GM23338 (cell line): ENCODE data around the gene UIMC1. TPM values are rescaled to one million over a fixed set of nuclear protein-coding genes. Genes with fewer than 3 reads are reported as not detected.
A peak's percentile ranks its signal among the peaks of the same experiment; 100 is the strongest.

Experiments
- ATAC-seq: fragments of 200-7000 bp; cut with Tn5 transposase; 3 replicates; pipeline ENCODE4 v1.9.1; 2020
- DNase-seq: peaks from one replicate; pipeline ENCODE4 v3.0.0-alpha.2; 2015; ENCODE audit warnings: low spot score
- H2AFZ ChIP-seq: fragments of 200-600 bp; sonication (generic); 2 replicates; pipeline ENCODE4 v1.8.0; 2016; ENCODE audit warnings: antibody characterized with exemption, mild to moderate bottlenecking, moderate library complexity
- H3F3A ChIP-seq: fragments of 200-600 bp; sonication (generic); replicated peaks from 2 replicates; pipeline ENCODE4 v1.8.0; 2017; ENCODE audit warnings: antibody characterized with exemption, mixed run types, low read depth
- H3K27ac ChIP-seq: fragments of 200-600 bp; sonication (generic); 2 replicates; pipeline ENCODE4 v1.6.1; 2016; ENCODE audit warnings: low read depth
- H3K27me3 ChIP-seq: fragments of 200-600 bp; sonication (generic); 2 replicates; pipeline ENCODE4 v1.8.0; 2016; ENCODE audit warnings: mild to moderate bottlenecking, mixed run types, moderate library complexity; ENCODE audit not compliant: insufficient read depth
- H3K36me3 ChIP-seq: fragments of 200-600 bp; sonication (generic); 2 replicates; pipeline ENCODE4 v1.8.0; 2016; ENCODE audit warnings: mild to moderate bottlenecking; ENCODE audit not compliant: insufficient read depth
- H3K4me1 ChIP-seq: fragments of 200-600 bp; sonication (generic); 2 replicates; pipeline ENCODE4 v1.8.0; 2016; ENCODE audit warnings: mild to moderate bottlenecking, moderate library complexity; ENCODE audit not compliant: insufficient read depth
- H3K4me2 ChIP-seq: fragments of 200-600 bp; sonication (generic); 2 replicates; pipeline ENCODE4 v1.7.1; 2017; ENCODE audit warnings: mixed run types
- H3K4me3 ChIP-seq: fragments of 200-600 bp; sonication (generic); 2 replicates; pipeline ENCODE4 v1.6.1; 2016; ENCODE audit warnings: mixed run types
- H3K79me2 ChIP-seq: fragments of 200-600 bp; sonication (generic); replicated peaks from 2 replicates; pipeline ENCODE4 v1.8.0; 2017; ENCODE audit warnings: mild to moderate bottlenecking; ENCODE audit not compliant: insufficient read depth
- H3K9me2 ChIP-seq: fragments of 200-600 bp; sonication (generic); 2 replicates; pipeline ENCODE4 v1.8.0; 2017; ENCODE audit not compliant: insufficient read depth
- H4K20me1 ChIP-seq: fragments of 200-600 bp; sonication (generic); replicated peaks from 2 replicates; pipeline ENCODE4 v1.8.0; 2017; ENCODE audit warnings: mild to moderate bottlenecking; ENCODE audit not compliant: insufficient read depth
- H3K27ac Mint-ChIP-seq: 2 replicates; pipeline ENCODE4 v1.8.0; 2020; ENCODE audit warnings: inconsistent platforms, mild to moderate bottlenecking, moderate library complexity, mixed read lengths
- H3K27me3 Mint-ChIP-seq: 3 replicates; pipeline ENCODE4 v1.8.0; 2022; ENCODE audit warnings: low read depth, mild to moderate bottlenecking, moderate library complexity, mixed read lengths, inconsistent platforms; ENCODE audit not compliant: insufficient read depth, poor library complexity
- H3K36me3 Mint-ChIP-seq: 3 replicates; pipeline ENCODE4 v1.8.0; 2021; ENCODE audit warnings: low read depth, mild to moderate bottlenecking, inconsistent platforms, moderate library complexity, mixed read lengths
- H3K4me1 Mint-ChIP-seq: 3 replicates; pipeline ENCODE4 v1.8.0; 2020; ENCODE audit warnings: mild to moderate bottlenecking, inconsistent platforms, mixed read lengths
- H3K4me3 Mint-ChIP-seq: 3 replicates; pipeline ENCODE4 v1.8.0; 2021; ENCODE audit warnings: moderate library complexity, mild to moderate bottlenecking, inconsistent platforms, mixed read lengths
- H3K9me3 Mint-ChIP-seq: 3 replicates; pipeline ENCODE4 v1.8.0; 2020; ENCODE audit warnings: moderate library complexity, mild to moderate bottlenecking, inconsistent platforms, mixed read lengths
- CREB1 ChIP-seq: fragments of 250-450 bp; sonication (Bioruptor Pico); IDR thresholded peaks from 2 replicates; pipeline ENCODE4 v1.5.0; 2020; ENCODE audit warnings: low read depth, mild to moderate bottlenecking, moderate library complexity
- EZH2 ChIP-seq: fragments of 200-600 bp; sonication (generic); IDR thresholded peaks from one replicate; pipeline ENCODE4 v1.8.0; 2017; ENCODE audit warnings: antibody characterized with exemption, mild to moderate bottlenecking, low read depth; ENCODE audit not compliant: unreplicated experiment
- EZH2phosphoT487 ChIP-seq: fragments of 200-600 bp; sonication (generic); IDR thresholded peaks from one replicate; pipeline ENCODE4 v1.8.1; 2018; ENCODE audit warnings: antibody characterized with exemption; ENCODE audit not compliant: unreplicated experiment
- JUNB ChIP-seq: IDR thresholded peaks from one replicate; pipeline ENCODE4 v1.6.1; 2016; ENCODE audit warnings: antibody characterized with exemption; ENCODE audit not compliant: unreplicated experiment
- NANOG ChIP-seq: IDR thresholded peaks from 2 replicates; pipeline ENCODE4 v1.6.1; 2016; ENCODE audit warnings: antibody characterized with exemption, borderline replicate concordance
- POLR2AphosphoS5 ChIP-seq: IDR thresholded peaks from 2 replicates; pipeline ENCODE4 v1.6.1; 2016; ENCODE audit warnings: antibody characterized with exemption, low read depth
- STAT1 ChIP-seq: IDR thresholded peaks from one replicate; pipeline ENCODE4 v1.6.1; 2016; ENCODE audit warnings: antibody characterized with exemption; ENCODE audit not compliant: unreplicated experiment
- ZNF114 ChIP-seq: fragments of 250-450 bp; sonication (Bioruptor Pico); IDR thresholded peaks from 2 replicates; pipeline ENCODE4 v1.5.0; 2020; ENCODE audit warnings: mild to moderate bottlenecking, moderate library complexity
- ZNF331 ChIP-seq: fragments of 250-450 bp; sonication (Bioruptor Pico); IDR thresholded peaks from 2 replicates; pipeline ENCODE4 v1.5.0; 2020; ENCODE audit warnings: low read depth, mild to moderate bottlenecking, moderate library complexity
- polyA plus RNA-seq: library from polyadenylated mRNA; unstranded; fragments of >200 nt; fragmentation: Nextera tagmentation; extraction: Ambion mirVana; gene quantifications from 2 replicates; pipeline ENCODE4 v1.2.1, GENCODE V29; 2016
- total RNA-seq: library from RNA; depleted of rRNA; stranded (reverse); fragments of >200 nt; shearing (Covaris generic); gene quantifications from 2 replicates; pipeline ENCODE4 v1.2.3, GENCODE V29; 2014
- TF ChIP-seq, protein P1 (sequence below), 2 experiments: fragments of 200-600 bp in 1 of 2; sonication (generic) in 1 of 2; conservative IDR thresholded peaks; 2 replicates each; pipeline versions ENCODE4 v1.5.1 to v1.6.1; 2016 to 2017; ENCODE audit warnings: antibody characterized with exemption in 2 of 2, low read depth in 2 of 2, mild to moderate bottlenecking in 2 of 2, moderate library complexity in 1 of 2
- TF ChIP-seq, protein P2 (sequence below): IDR thresholded peaks from 2 replicates; pipeline ENCODE4 v1.6.1; 2016; ENCODE audit warnings: antibody characterized with exemption
- TF ChIP-seq, protein P3 (sequence below): fragments of 250-450 bp; sonication (Bioruptor Pico); IDR thresholded peaks from 2 replicates; pipeline ENCODE4 v1.5.0; 2020; ENCODE audit warnings: mild to moderate bottlenecking, moderate library complexity

The UIMC1 gene
- total and polyA plus RNA-seq, 2 experiments from 2014 or later, result 36.4 to 40.1 TPM

DNA sequence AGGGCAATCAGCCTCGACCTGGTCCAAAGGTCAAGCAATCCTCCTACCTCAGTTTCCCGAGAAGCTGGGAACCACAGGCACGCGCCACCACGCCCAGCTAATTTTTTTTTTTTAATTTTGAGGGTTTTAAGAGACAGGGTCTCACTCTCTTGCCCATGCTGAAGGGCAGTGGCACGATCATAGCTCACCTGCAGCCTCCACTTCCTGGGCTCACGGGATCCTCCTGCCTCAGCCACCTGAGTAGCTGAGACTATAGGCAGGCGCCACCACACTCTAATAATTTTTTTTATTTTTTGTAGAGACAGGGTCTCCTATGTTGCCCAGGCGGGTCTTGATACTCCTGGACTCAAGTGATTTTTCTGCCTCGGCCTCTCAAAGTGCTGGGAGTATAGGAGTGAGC lies 1.6 kb downstream of the UIMC1 start:
- Histone ChIP-seq H3K9me2 (no peaks in the 10 kb centered on the region), H3K27me3 (no peaks in the 10 kb centered on the region), H3K4me3 (peak overlapping the region; percentile 96), H3K27ac (no peak overlapping the region), H3F3A (peaks cover 3% of the 10 kb centered on the region; the same call in 1 of the 2 replicates), H3K4me2 (peak overlapping the region; percentile 88), H4K20me1 (peaks cover 44% of the 10 kb centered on the region), H3K79me2 (peaks cover 60% of the 10 kb centered on the region), H3K4me1 (peaks cover 15% of the 10 kb centered on the region; the same call in 1 of the 2 replicates), H2AFZ (no peak overlapping the region), H3K36me3 (no peaks in the 10 kb centered on the region; the same call in 1 of the 2 replicates)
- TF ChIP-seq POLR2AphosphoS5 (no peak), EZH2phosphoT487 (no peak), ZNF331 (CRISPR knock-in tag) (no peak), JUNB (no peak), ZNF114 (no peak), NANOG (no peak), EZH2 (no peak), STAT1 (no peak), CREB1 (CRISPR knock-in tag) (no peak)
- TF ChIP-seq, protein P1, sequence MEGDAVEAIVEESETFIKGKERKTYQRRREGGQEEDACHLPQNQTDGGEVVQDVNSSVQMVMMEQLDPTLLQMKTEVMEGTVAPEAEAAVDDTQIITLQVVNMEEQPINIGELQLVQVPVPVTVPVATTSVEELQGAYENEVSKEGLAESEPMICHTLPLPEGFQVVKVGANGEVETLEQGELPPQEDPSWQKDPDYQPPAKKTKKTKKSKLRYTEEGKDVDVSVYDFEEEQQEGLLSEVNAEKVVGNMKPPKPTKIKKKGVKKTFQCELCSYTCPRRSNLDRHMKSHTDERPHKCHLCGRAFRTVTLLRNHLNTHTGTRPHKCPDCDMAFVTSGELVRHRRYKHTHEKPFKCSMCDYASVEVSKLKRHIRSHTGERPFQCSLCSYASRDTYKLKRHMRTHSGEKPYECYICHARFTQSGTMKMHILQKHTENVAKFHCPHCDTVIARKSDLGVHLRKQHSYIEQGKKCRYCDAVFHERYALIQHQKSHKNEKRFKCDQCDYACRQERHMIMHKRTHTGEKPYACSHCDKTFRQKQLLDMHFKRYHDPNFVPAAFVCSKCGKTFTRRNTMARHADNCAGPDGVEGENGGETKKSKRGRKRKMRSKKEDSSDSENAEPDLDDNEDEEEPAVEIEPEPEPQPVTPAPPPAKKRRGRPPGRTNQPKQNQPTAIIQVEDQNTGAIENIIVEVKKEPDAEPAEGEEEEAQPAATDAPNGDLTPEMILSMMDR (conservative IDR thresholded peaks at IDR 0.05; ENCODE audit: low read depth in 2 of 2), result no peak
- TF ChIP-seq, protein P2, sequence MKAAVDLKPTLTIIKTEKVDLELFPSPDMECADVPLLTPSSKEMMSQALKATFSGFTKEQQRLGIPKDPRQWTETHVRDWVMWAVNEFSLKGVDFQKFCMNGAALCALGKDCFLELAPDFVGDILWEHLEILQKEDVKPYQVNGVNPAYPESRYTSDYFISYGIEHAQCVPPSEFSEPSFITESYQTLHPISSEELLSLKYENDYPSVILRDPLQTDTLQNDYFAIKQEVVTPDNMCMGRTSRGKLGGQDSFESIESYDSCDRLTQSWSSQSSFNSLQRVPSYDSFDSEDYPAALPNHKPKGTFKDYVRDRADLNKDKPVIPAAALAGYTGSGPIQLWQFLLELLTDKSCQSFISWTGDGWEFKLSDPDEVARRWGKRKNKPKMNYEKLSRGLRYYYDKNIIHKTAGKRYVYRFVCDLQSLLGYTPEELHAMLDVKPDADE, result no peak
- TF ChIP-seq, protein P3, sequence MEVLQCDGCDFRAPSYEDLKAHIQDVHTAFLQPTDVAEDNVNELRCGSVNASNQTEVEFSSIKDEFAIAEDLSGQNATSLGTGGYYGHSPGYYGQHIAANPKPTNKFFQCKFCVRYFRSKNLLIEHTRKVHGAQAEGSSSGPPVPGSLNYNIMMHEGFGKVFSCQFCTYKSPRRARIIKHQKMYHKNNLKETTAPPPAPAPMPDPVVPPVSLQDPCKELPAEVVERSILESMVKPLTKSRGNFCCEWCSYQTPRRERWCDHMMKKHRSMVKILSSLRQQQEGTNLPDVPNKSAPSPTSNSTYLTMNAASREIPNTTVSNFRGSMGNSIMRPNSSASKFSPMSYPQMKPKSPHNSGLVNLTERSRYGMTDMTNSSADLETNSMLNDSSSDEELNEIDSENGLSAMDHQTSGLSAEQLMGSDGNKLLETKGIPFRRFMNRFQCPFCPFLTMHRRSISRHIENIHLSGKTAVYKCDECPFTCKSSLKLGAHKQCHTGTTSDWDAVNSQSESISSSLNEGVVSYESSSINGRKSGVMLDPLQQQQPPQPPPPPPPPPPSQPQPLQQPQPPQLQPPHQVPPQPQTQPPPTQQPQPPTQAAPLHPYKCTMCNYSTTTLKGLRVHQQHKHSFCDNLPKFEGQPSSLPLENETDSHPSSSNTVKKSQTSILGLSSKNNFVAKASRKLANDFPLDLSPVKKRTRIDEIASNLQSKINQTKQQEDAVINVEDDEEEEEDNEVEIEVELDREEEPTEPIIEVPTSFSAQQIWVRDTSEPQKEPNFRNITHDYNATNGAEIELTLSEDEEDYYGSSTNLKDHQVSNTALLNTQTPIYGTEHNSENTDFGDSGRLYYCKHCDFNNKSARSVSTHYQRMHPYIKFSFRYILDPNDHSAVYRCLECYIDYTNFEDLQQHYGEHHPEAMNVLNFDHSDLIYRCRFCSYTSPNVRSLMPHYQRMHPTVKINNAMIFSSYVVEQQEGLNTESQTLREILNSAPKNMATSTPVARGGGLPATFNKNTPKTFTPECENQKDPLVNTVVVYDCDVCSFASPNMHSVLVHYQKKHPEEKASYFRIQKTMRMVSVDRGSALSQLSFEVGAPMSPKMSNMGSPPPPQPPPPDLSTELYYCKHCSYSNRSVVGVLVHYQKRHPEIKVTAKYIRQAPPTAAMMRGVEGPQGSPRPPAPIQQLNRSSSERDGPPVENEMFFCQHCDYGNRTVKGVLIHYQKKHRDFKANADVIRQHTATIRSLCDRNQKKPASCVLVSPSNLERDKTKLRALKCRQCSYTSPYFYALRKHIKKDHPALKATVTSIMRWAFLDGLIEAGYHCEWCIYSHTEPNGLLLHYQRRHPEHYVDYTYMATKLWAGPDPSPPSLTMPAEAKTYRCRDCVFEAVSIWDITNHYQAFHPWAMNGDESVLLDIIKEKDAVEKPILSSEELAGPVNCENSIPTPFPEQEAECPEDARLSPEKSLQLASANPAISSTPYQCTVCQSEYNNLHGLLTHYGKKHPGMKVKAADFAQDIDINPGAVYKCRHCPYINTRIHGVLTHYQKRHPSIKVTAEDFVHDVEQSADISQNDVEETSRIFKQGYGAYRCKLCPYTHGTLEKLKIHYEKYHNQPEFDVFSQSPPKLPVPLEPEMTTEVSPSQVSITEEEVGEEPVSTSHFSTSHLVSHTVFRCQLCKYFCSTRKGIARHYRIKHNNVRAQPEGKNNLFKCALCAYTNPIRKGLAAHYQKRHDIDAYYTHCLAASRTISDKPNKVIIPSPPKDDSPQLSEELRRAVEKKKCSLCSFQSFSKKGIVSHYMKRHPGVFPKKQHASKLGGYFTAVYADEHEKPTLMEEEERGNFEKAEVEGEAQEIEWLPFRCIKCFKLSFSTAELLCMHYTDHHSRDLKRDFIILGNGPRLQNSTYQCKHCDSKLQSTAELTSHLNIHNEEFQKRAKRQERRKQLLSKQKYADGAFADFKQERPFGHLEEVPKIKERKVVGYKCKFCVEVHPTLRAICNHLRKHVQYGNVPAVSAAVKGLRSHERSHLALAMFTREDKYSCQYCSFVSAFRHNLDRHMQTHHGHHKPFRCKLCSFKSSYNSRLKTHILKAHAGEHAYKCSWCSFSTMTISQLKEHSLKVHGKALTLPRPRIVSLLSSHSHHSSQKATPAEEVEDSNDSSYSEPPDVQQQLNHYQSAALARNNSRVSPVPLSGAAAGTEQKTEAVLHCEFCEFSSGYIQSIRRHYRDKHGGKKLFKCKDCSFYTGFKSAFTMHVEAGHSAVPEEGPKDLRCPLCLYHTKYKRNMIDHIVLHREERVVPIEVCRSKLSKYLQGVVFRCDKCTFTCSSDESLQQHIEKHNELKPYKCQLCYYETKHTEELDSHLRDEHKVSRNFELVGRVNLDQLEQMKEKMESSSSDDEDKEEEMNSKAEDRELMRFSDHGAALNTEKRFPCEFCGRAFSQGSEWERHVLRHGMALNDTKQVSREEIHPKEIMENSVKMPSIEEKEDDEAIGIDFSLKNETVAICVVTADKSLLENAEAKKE (CRISPR knock-in tag), result no peak
- Mint-ChIP-seq H3K36me3 (peaks cover 8% of the 10 kb centered on the region), H3K4me3 (peak overlapping the region; percentile 92), H3K27me3 (peaks cover 12% of the 10 kb centered on the region), H3K27ac (no peak overlapping the region), H3K4me1 (peaks cover 17% of the 10 kb centered on the region), H3K9me3 (no peaks in the 10 kb centered on the region)
- ATAC-seq, result no peak
- no peak for DNase-seq
